Glutamatergic neuron (in vitro differentiated cells): ENCODE results near the gene CPS1. TPM values are rescaled to one million over a fixed set of nuclear protein-coding genes. Genes with fewer than 3 reads are reported as not detected.

Experiments used
- DNase-seq: peaks from one replicate; pipeline ENCODE4 v3.0.0; 2022
- H3K27ac Mint-ChIP-seq: one replicate; pipeline ENCODE4 v1.8.0; 2020; ENCODE audit warnings: mild to moderate bottlenecking, mixed read lengths, inconsistent platforms; ENCODE audit not compliant: unreplicated experiment
- H3K27me3 Mint-ChIP-seq: one replicate; pipeline ENCODE4 v1.8.0; 2020; ENCODE audit warnings: mild to moderate bottlenecking, moderate library complexity, mixed read lengths, inconsistent platforms; ENCODE audit not compliant: unreplicated experiment
- H3K36me3 Mint-ChIP-seq: one replicate; pipeline ENCODE4 v1.8.0; 2020; ENCODE audit warnings: mild to moderate bottlenecking, mixed read lengths, inconsistent platforms; ENCODE audit not compliant: unreplicated experiment
- H3K4me1 Mint-ChIP-seq: one replicate; pipeline ENCODE4 v1.8.0; 2020; ENCODE audit warnings: mild to moderate bottlenecking, low read depth, mixed read lengths, inconsistent platforms; ENCODE audit not compliant: unreplicated experiment
- H3K4me3 Mint-ChIP-seq: one replicate; pipeline ENCODE4 v1.8.0; 2020; ENCODE audit warnings: mild to moderate bottlenecking, mixed read lengths, inconsistent platforms; ENCODE audit not compliant: unreplicated experiment
- H3K9me3 Mint-ChIP-seq: one replicate; pipeline ENCODE4 v1.8.0; 2020; ENCODE audit warnings: mild to moderate bottlenecking, moderate library complexity, mixed read lengths, inconsistent platforms; ENCODE audit not compliant: unreplicated experiment
- CTCF ChIP-seq: fragments of 200-600 bp; sonication (generic); IDR thresholded peaks from one replicate; pipeline ENCODE4 v1.5.0; 2021; ENCODE audit not compliant: partially characterized antibody, unreplicated experiment
- total RNA-seq: library from RNA; stranded (reverse); fragmentation: NEBNext Ultra II Directional; extraction: Animal tissue kit (Norgen Biotek cat#: 25700); gene quantifications from one replicate; pipeline ENCODE4 v1.2.1, GENCODE V29; 2021; ENCODE audit not compliant: unreplicated experiment

Gene CPS1
- total RNA-seq, 1 donor from 2014 or later = 31.1 TPM

GRCh38 chr2:210681491-210681890 lies 125.1 kb downstream of the CPS1 start:
- H3K9me3 Mint-ChIP-seq = peaks cover 3% of the 10 kb centered on the region
- no peak for TF ChIP-seq CTCF
- DNase-seq = no peak
- no peaks in the 10 kb centered on the region for H3K27me3 Mint-ChIP-seq
- H3K4me3 Mint-ChIP-seq = no peak overlapping the region
- H3K27ac Mint-ChIP-seq = no peak overlapping the region
- H3K36me3 Mint-ChIP-seq = no peaks in the 10 kb centered on the region
- no peaks in the 10 kb centered on the region for H3K4me1 Mint-ChIP-seq

- no peaks in the 10 kb centered on the region for H3K36me3 Mint-ChIP-seq
- no peaks in the 10 kb centered on the region for H3K9me3 Mint-ChIP-seq
These were observed 130.0 kb downstream of the CPS1 start for GRCh38 chr2:210686401-210686800.

GRCh38 chr2:210687786-210688470 lies 131.5 kb downstream of the CPS1 start:
- H3K27me3 Mint-ChIP-seq = no peaks in the 10 kb centered on the region
- H3K4me3 Mint-ChIP-seq = no peak overlapping the region
- no peaks in the 10 kb centered on the region for H3K4me1 Mint-ChIP-seq
- TF ChIP-seq CTCF = no peak
- H3K36me3 Mint-ChIP-seq = no peaks in the 10 kb centered on the region
- no peak for DNase-seq
- no peaks in the 10 kb centered on the region for H3K9me3 Mint-ChIP-seq
- H3K27ac Mint-ChIP-seq = no peak overlapping the region

More at GRCh38 chr2:210686401-210686800, 130.0 kb downstream of the CPS1 start:
- Mint-ChIP-seq H3K27me3 (no peaks in the 10 kb centered on the region), H3K27ac (no peak overlapping the region), H3K4me1 (no peaks in the 10 kb centered on the region), H3K4me3 (no peak overlapping the region)
- TF ChIP-seq CTCF = no peak
- DNase-seq = no peak

GRCh38 chr2:210707900-210708299 lies 151.5 kb downstream of the CPS1 start:
- no peaks in the 10 kb centered on the region for H3K4me1 Mint-ChIP-seq
- no peak for DNase-seq
- TF ChIP-seq CTCF = no peak
- H3K9me3 Mint-ChIP-seq = no peaks in the 10 kb centered on the region
- no peaks in the 10 kb centered on the region for H3K27me3 Mint-ChIP-seq
- H3K27ac Mint-ChIP-seq = no peak overlapping the region
- no peak overlapping the region for H3K4me3 Mint-ChIP-seq
- no peaks in the 10 kb centered on the region for H3K36me3 Mint-ChIP-seq

GRCh38 chr2:210713122-210713521 lies 156.7 kb downstream of the CPS1 start:
- TF ChIP-seq CTCF = no peak
- H3K36me3 Mint-ChIP-seq = no peaks in the 10 kb centered on the region
- H3K9me3 Mint-ChIP-seq = no peaks in the 10 kb centered on the region
- no peaks in the 10 kb centered on the region for H3K27me3 Mint-ChIP-seq
- no peak overlapping the region for H3K4me3 Mint-ChIP-seq
- no peak for DNase-seq
- H3K27ac Mint-ChIP-seq = no peak overlapping the region
- H3K4me1 Mint-ChIP-seq = no peaks in the 10 kb centered on the region
